ENCODE data around the gene RIC3.

Gene RIC3

DNA sequence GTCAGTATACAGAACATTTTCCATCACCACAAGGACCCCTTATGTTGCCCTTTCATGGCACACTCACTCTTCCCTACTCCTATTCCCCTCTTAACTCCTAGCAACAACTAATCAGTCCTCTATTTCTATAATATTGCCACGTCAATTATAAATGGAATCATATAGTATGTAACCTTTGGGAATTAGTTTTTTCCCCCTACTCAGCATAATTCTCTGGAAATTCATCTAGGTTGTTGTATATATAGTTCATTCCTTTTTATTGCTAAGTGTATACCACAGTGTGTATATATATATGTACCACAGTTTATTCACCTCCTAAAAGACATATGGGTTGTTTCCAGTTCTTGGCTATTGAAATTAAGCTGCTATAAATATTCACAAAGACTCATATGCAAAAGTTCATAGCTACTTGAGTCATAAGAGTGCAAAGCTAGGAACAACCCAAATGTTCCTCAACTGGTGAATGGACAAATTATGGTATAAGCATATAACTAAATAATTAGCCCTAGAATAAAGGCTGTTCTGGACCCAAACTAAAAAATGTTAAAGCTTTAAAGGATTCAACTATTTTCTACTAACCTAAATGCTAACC is 46.6 kb downstream of the RIC3 start:
- no peaks in the 10 kb centered on the region for H3K36me3 ChIP-seq (ENCODE audit: control insufficient read depth, insufficient read depth, low read length, severe bottlenecking)
- no peaks in the 10 kb centered on the region for H3K27me3 ChIP-seq (replicated peaks; ENCODE audit: control insufficient read depth, insufficient read depth, low read length)
- no peaks in the 10 kb centered on the region for H3K9me3 ChIP-seq (ENCODE audit: control insufficient read depth, low read length)
- H3K9ac ChIP-seq (ENCODE audit: low read length) = no peak overlapping the region
- H3K4me3 ChIP-seq (ENCODE audit: low read length) = no peak overlapping the region
- H3K4me1 ChIP-seq (ENCODE audit: control insufficient read depth, insufficient read depth, low read length) = peaks cover 4% of the 10 kb centered on the region
- DNase-seq (ENCODE audit: low read depth) = no peak

DNA sequence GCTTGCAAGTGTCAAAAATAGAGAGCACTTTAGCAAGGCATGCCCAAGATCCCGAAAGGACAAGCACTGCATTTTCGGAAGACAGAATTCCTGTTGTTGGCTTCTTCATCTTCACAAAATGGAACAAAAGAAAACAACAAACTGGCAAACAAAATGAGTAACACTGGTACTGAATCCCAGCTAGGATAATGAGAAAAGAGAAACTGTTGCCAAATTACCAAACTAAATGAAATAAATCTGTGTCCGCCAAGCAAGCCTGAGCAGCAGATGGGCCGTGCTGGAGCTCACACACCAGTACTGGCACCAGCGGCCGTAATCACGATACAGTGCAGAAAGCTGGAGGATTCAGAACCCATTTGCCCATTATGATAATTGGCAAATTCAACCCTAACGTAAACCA is 57.2 kb downstream of the RIC3 start:
- DNase-seq (ENCODE audit: low read depth) = peak; percentile 32
- Histone ChIP-seq H3K4me3 (ENCODE audit: low read length) (no peak overlapping the region), H3K27me3 (replicated peaks; ENCODE audit: control insufficient read depth, insufficient read depth, low read length) (no peaks in the 10 kb centered on the region), H3K9me3 (ENCODE audit: control insufficient read depth, low read length) (peaks cover 9% of the 10 kb centered on the region), H3K36me3 (ENCODE audit: control insufficient read depth, insufficient read depth, low read length, severe bottlenecking) (peaks cover 10% of the 10 kb centered on the region), H3K4me1 (ENCODE audit: control insufficient read depth, insufficient read depth, low read length) (no peaks in the 10 kb centered on the region), H3K9ac (ENCODE audit: low read length) (no peak overlapping the region)

DNA sequence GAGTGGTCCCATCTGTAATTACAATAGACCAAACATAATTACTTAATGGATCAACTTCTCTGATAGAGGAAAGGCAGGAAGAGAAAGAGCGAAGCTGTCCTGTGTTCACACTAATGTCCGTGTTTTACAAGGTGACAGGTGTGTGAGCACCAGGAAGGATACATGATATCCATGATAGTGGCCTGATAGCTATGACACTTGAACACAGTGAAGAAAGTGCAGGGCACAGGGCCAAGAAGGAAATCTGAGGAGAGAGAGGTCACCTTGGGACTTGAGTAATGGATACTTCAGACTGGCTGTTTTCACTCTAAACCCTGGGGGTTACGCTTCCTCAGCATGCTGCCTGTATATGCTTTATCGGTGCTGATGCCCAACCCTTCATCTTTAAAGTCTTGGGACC is 58.4 kb downstream of the RIC3 start:
- peaks cover 21% of the 10 kb centered on the region for H3K36me3 ChIP-seq (ENCODE audit: control insufficient read depth, insufficient read depth, low read length, severe bottlenecking)
- H3K4me1 ChIP-seq (ENCODE audit: control insufficient read depth, insufficient read depth, low read length) = no peaks in the 10 kb centered on the region
- H3K27me3 ChIP-seq (replicated peaks; ENCODE audit: control insufficient read depth, insufficient read depth, low read length) = no peaks in the 10 kb centered on the region
- no peak overlapping the region for H3K4me3 ChIP-seq (ENCODE audit: low read length)
- no peak for DNase-seq (ENCODE audit: low read depth)
- no peak overlapping the region for H3K9ac ChIP-seq (ENCODE audit: low read length)
- peaks cover 4% of the 10 kb centered on the region for H3K9me3 ChIP-seq (ENCODE audit: control insufficient read depth, low read length)

DNA sequence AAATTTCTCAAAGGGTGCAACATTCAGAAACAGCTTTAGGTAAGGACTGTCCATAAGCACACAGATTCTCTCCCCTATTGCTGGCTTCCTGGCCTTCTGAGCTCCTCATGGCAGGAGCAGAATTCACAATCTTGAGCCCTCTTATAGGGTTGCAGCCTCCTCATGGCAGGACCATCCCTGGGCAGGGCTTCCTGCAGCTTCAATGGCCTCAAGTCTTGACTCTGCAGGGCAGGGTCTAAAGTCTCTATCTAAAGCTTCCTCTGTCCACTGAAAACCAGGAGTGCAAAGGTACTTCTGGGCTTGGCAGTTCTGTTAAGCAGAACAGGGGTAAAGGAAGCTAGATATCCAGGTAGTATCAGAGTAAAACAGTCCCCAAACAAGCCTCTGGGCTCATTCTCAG is 59.1 kb downstream of the RIC3 start:
- Histone ChIP-seq H3K4me1 (ENCODE audit: control insufficient read depth, insufficient read depth, low read length) (no peaks in the 10 kb centered on the region), H3K27me3 (replicated peaks; ENCODE audit: control insufficient read depth, insufficient read depth, low read length) (no peaks in the 10 kb centered on the region), H3K36me3 (ENCODE audit: control insufficient read depth, insufficient read depth, low read length, severe bottlenecking) (peaks cover 26% of the 10 kb centered on the region), H3K9ac (ENCODE audit: low read length) (no peak overlapping the region), H3K9me3 (ENCODE audit: control insufficient read depth, low read length) (peaks cover 1% of the 10 kb centered on the region), H3K4me3 (ENCODE audit: low read length) (no peak overlapping the region)
- DNase-seq (ENCODE audit: low read depth) = no peak

DNA sequence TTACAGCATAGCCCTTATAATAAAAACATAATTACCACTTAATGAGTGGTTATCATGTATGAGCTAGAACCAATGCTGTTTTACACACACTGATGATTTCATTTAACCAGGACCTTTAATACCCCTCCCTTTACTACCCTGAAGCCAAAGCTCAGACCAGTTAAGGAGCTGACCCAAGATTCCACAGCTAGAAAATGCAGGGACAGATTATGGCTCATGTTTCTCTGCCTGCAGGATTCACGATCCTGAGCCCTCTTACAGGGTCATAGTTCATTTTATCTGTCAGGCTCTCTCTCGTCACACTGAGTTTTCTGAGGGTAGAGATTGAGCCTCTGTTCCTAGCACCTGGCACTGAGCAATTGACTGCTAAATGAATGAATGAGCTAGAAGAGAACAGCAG is 60.4 kb downstream of the RIC3 start:
- Histone ChIP-seq H3K4me1 (ENCODE audit: control insufficient read depth, insufficient read depth, low read length) (no peaks in the 10 kb centered on the region), H3K9me3 (ENCODE audit: control insufficient read depth, low read length) (no peaks in the 10 kb centered on the region), H3K9ac (ENCODE audit: low read length) (no peak overlapping the region), H3K4me3 (ENCODE audit: low read length) (no peak overlapping the region), H3K36me3 (ENCODE audit: control insufficient read depth, insufficient read depth, low read length, severe bottlenecking) (peaks cover 38% of the 10 kb centered on the region), H3K27me3 (replicated peaks; ENCODE audit: control insufficient read depth, insufficient read depth, low read length) (no peaks in the 10 kb centered on the region)
- DNase-seq (ENCODE audit: low read depth) = no peak

DNA sequence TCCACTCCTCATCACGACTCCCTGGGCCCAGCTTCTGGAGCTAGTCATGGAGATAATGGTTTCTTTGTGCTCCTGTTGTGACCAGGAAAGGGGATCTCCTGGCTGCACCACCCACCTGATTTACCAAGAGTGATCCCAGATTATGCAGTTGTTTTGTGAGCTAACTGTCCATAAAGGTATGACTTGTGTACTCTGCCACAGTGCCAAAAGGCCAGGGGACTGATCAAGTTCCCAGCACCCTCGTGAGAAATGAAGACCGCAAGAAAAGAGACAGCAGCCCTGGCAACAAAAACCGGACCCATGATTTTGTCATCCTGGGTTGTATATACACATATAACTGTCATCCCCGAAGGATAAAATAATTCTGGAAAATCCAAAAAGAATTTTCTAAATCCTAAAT is 61.2 kb downstream of the RIC3 start:
- Histone ChIP-seq H3K36me3 (ENCODE audit: control insufficient read depth, insufficient read depth, low read length, severe bottlenecking) (peaks cover 44% of the 10 kb centered on the region), H3K27me3 (replicated peaks; ENCODE audit: control insufficient read depth, insufficient read depth, low read length) (no peaks in the 10 kb centered on the region), H3K9ac (ENCODE audit: low read length) (no peak overlapping the region), H3K9me3 (ENCODE audit: control insufficient read depth, low read length) (no peaks in the 10 kb centered on the region), H3K4me1 (ENCODE audit: control insufficient read depth, insufficient read depth, low read length) (no peaks in the 10 kb centered on the region), H3K4me3 (ENCODE audit: low read length) (no peak overlapping the region)
- no peak for DNase-seq (ENCODE audit: low read depth)

DNA sequence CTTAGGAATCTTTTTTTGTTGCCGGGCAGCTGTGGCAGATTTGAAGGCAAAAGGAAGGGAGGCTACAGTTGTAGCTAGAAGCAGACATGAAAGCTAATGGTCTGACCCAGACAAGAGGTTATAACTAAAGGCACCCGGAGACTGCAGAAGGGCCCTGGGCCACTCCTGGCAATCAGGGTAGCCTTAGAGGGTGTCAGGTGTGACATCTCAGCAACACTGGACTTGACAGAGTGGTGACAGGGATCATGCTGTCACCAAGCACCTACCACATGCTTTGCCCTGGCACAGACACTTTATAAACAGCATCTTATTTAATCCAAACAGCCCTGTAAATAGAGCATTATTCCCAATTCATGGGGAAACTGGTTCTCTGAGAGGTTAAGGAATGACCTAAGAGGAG is 62.1 kb downstream of the RIC3 start:
- Histone ChIP-seq H3K4me3 (ENCODE audit: low read length) (no peak overlapping the region), H3K9ac (ENCODE audit: low read length) (no peak overlapping the region), H3K4me1 (ENCODE audit: control insufficient read depth, insufficient read depth, low read length) (no peaks in the 10 kb centered on the region), H3K36me3 (ENCODE audit: control insufficient read depth, insufficient read depth, low read length, severe bottlenecking) (peaks cover 54% of the 10 kb centered on the region), H3K9me3 (ENCODE audit: control insufficient read depth, low read length) (no peaks in the 10 kb centered on the region), H3K27me3 (replicated peaks; ENCODE audit: control insufficient read depth, insufficient read depth, low read length) (no peaks in the 10 kb centered on the region)
- no peak for DNase-seq (ENCODE audit: low read depth)

DNA sequence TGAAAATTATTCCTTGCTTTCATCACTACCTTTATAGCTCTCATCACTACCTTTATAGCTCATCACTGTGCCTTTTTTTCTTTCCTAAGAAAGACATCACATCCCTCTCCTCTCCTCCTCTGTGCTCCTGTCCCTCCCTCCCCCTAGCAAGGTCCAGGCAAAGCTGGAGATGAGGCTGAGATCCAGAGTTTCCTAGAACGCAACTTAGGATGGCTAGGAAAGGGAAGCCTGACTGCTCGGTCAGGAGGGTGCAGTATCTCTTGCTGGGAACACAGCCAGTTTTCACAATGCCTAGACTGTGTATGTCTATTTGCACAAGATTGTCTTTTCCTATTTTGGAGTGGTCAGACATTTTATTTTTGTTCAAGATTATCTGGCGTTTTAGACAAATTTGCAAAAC is 63.2 kb downstream of the RIC3 start:
- no peak overlapping the region for H3K9ac ChIP-seq (ENCODE audit: low read length)
- peaks cover 63% of the 10 kb centered on the region for H3K36me3 ChIP-seq (ENCODE audit: control insufficient read depth, insufficient read depth, low read length, severe bottlenecking)
- H3K4me3 ChIP-seq (ENCODE audit: low read length) = no peak overlapping the region
- H3K9me3 ChIP-seq (ENCODE audit: control insufficient read depth, low read length) = no peaks in the 10 kb centered on the region
- no peaks in the 10 kb centered on the region for H3K27me3 ChIP-seq (replicated peaks; ENCODE audit: control insufficient read depth, insufficient read depth, low read length)
- DNase-seq (ENCODE audit: low read depth) = no peak
- no peaks in the 10 kb centered on the region for H3K4me1 ChIP-seq (ENCODE audit: control insufficient read depth, insufficient read depth, low read length)

DNA sequence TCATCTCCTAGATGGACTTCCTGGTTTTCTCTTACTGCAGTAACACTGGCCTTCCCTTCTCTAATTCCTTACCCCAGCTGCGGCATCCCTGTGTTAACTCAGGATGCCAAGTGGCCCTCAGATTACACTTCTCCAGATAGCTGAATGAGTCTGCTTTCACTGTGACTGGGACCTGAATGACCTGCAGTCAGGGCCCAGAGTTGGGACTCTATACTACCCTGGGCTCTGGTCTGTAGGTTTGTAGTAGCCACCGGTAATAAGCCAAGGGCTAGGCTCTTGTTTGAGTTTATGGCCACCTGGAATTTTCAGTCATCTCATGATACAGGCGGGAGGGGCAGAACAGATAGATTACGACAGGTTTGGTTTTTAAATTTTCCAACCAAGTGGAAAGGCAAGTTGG is 63.7 kb downstream of the RIC3 start:
- peaks cover 68% of the 10 kb centered on the region for H3K36me3 ChIP-seq (ENCODE audit: control insufficient read depth, insufficient read depth, low read length, severe bottlenecking)
- H3K9me3 ChIP-seq (ENCODE audit: control insufficient read depth, low read length) = no peaks in the 10 kb centered on the region
- no peak overlapping the region for H3K4me3 ChIP-seq (ENCODE audit: low read length)
- no peaks in the 10 kb centered on the region for H3K4me1 ChIP-seq (ENCODE audit: control insufficient read depth, insufficient read depth, low read length)
- DNase-seq (ENCODE audit: low read depth) = no peak
- H3K9ac ChIP-seq (ENCODE audit: low read length) = no peak overlapping the region
- H3K27me3 ChIP-seq (replicated peaks; ENCODE audit: control insufficient read depth, insufficient read depth, low read length) = no peaks in the 10 kb centered on the region

DNA sequence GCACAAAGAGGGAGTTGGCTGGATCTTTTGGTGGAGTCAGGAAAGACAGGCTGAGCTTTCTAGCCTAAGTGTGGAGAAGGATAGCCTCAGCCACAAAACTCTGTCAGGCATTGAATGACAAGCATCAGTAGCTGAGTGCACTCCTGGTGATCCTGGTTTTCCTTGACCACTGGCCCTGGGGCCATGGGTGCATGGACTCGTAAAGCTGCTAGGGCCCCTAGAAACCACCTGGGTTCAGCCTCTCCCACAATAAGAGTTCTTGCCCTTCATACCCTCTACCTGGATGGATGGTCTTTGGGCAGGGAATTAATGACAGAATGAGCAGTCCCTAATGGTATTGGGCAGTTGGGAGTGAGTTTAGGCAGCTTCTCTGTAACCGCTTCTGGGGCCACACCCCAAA is 64.9 kb downstream of the RIC3 start:
- H3K9ac ChIP-seq (ENCODE audit: low read length) = no peak overlapping the region
- H3K4me3 ChIP-seq (ENCODE audit: low read length) = no peak overlapping the region
- no peaks in the 10 kb centered on the region for H3K9me3 ChIP-seq (ENCODE audit: control insufficient read depth, low read length)
- peaks cover 69% of the 10 kb centered on the region for H3K36me3 ChIP-seq (ENCODE audit: control insufficient read depth, insufficient read depth, low read length, severe bottlenecking)
- DNase-seq (ENCODE audit: low read depth) = no peak
- H3K27me3 ChIP-seq (replicated peaks; ENCODE audit: control insufficient read depth, insufficient read depth, low read length) = no peaks in the 10 kb centered on the region
- peaks cover 3% of the 10 kb centered on the region for H3K4me1 ChIP-seq (ENCODE audit: control insufficient read depth, insufficient read depth, low read length)

DNA sequence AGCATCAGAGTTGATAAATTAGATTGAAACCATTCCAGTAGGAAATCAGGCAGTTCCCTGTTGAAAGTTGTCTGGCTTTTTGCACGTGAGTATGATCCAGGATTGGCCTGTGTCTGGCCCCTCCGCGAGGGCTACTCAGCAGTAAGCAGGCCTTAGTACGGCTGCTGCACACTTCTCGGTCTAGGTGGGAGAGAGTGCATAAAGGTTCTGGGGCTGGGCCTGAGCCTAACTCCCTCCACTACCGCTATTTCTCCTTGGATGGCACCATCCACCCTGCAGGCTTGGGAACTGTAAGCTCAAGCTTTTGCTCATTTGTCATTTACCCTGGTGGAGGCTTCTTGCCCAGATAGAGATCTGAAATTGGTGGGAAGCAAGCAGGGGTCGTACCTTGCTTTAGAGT is 65.9 kb downstream of the RIC3 start:
- no peak for DNase-seq (ENCODE audit: low read depth)
- no peaks in the 10 kb centered on the region for H3K27me3 ChIP-seq (replicated peaks; ENCODE audit: control insufficient read depth, insufficient read depth, low read length)
- no peak overlapping the region for H3K4me3 ChIP-seq (ENCODE audit: low read length)
- H3K9me3 ChIP-seq (ENCODE audit: control insufficient read depth, low read length) = no peaks in the 10 kb centered on the region
- H3K4me1 ChIP-seq (ENCODE audit: control insufficient read depth, insufficient read depth, low read length) = peaks cover 13% of the 10 kb centered on the region
- H3K9ac ChIP-seq (ENCODE audit: low read length) = no peak overlapping the region
- H3K36me3 ChIP-seq (ENCODE audit: control insufficient read depth, insufficient read depth, low read length, severe bottlenecking) = peaks cover 69% of the 10 kb centered on the region

DNA sequence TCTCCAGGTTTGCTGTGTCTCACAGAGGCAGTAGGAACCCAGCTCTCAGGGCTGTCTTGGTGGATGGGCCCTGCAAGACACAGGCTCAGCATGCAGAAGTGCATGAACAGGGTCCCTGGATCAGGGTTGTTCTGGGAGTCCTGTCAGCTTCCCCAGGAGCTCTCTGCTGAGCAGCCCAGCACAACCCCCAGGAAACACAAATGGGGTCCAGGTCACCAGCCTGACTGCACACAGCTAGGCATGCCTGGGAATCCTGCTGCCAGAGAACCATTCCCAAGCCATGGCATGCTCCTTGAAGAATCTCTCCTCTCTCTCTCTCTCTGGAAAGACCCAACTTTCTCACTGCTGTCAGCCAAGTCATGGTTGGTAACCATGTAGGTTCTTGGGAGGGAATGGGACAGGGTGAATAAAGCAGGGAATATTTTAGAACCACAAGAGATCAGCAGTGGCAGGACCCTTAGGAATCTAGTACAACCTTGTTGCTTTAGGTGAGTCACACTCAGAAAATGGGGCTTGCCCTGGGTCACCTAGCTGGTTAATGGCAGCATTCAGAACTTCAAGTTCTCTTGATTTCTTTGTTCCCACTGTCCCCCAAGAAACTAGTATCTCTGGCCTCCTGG is 66.4 kb downstream of the RIC3 start:
- no peaks in the 10 kb centered on the region for H3K9me3 ChIP-seq (ENCODE audit: control insufficient read depth, low read length)
- H3K4me1 ChIP-seq (ENCODE audit: control insufficient read depth, insufficient read depth, low read length) = peaks cover 18% of the 10 kb centered on the region
- H3K36me3 ChIP-seq (ENCODE audit: control insufficient read depth, insufficient read depth, low read length, severe bottlenecking) = peaks cover 66% of the 10 kb centered on the region
- no peak for DNase-seq (ENCODE audit: low read depth)
- H3K4me3 ChIP-seq (ENCODE audit: low read length) = no peak overlapping the region
- H3K9ac ChIP-seq (ENCODE audit: low read length) = no peak overlapping the region
- no peaks in the 10 kb centered on the region for H3K27me3 ChIP-seq (replicated peaks; ENCODE audit: control insufficient read depth, insufficient read depth, low read length)

Data from adipocyte (in vitro differentiated cells).